Brain microvascular endothelial cell (primary cell): ENCODE data around the gene SP1.
"Not testable (repeated sequence)": the region's sequence is repeated elsewhere in the genome, so short reads cannot be mapped to it uniquely, and the experiment has no call there.

ENCODE experiments used
- DNase-seq: peaks from one replicate; pipeline ENCODE4 v3.0.0-alpha.2; 2020
- H3K27ac ChIP-seq: fragments of 250-450 bp; sonication (Bioruptor Pico); 2 replicates; pipeline ENCODE4 v1.5.1; 2020; ENCODE audit warnings: mild to moderate bottlenecking, moderate library complexity
- H3K27me3 ChIP-seq: fragments of 250-450 bp; sonication (Bioruptor Pico); replicated peaks from 2 replicates; pipeline ENCODE4 v1.5.1; 2020; ENCODE audit warnings: mild to moderate bottlenecking
- H3K36me3 ChIP-seq: fragments of 250-450 bp; sonication (Bioruptor Pico); replicated peaks from 2 replicates; pipeline ENCODE4 v1.5.1; 2020; ENCODE audit warnings: mild to moderate bottlenecking
- H3K4me3 ChIP-seq: 2 replicates; pipeline ENCODE4 v1.5.1; 2011; ENCODE audit warnings: low read depth, mild to moderate bottlenecking, control low read depth, low read length, moderate library complexity
- in situ Hi-C: cut with HindIII; loops from 2 replicates; pipeline ENCODE4 v1.10.0; 2017; ENCODE audit warnings: low sequenced_read_pairs, low pct_ligation_motif_present
- TF ChIP-seq, protein P1 (sequence below): IDR thresholded peaks from 2 replicates; pipeline ENCODE4 v1.5.1; 2011; ENCODE audit warnings: low read depth, mild to moderate bottlenecking, moderate library complexity, low read length, control low read depth, inconsistent platforms; ENCODE audit errors: missing control alignments

Gene SP1

DNA sequence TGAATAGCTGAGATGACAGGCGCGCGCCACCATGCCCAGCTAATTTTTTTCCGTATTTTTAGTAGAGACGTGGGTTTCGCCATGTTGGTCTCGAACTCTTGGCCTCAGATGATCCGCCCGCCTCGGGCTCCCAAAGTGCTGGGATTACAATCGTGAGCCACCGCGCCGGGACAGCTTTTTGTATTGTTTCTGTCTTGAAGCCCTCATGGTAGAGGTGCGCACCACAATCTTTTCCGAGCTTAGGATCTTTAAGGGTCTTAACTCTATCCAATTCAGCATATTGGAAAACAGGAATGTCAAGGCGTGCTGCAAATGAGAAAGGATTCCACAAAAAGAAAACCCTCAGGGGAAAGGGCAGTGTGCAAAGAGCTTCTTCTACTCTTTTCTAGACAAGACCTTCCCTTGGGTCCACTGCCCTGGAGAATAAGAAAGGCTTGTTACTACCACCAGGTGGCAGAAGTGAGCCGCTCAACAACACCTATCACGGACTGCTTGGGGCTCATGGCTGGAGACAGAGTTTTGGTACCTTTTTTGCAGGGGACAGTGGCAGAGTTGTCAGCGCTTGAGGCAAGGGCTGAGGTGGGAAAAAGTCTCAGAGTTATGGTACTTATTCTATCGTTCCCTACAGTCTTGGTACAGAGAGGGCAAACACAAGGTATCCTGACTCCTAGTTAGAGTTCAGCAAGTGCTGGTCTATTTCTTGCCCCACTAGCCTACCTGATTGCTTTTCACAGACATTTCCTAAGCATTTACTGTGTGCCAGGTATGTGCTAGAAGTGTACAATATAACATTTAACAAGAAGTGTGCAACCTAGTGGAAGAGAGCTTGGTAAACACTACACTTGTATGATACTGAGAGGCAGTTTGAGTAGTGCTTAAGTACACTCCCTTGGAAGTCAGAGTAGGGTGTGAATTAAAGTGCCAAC is 27.4 kb upstream of the SP1 start:
- TF ChIP-seq, protein P1, sequence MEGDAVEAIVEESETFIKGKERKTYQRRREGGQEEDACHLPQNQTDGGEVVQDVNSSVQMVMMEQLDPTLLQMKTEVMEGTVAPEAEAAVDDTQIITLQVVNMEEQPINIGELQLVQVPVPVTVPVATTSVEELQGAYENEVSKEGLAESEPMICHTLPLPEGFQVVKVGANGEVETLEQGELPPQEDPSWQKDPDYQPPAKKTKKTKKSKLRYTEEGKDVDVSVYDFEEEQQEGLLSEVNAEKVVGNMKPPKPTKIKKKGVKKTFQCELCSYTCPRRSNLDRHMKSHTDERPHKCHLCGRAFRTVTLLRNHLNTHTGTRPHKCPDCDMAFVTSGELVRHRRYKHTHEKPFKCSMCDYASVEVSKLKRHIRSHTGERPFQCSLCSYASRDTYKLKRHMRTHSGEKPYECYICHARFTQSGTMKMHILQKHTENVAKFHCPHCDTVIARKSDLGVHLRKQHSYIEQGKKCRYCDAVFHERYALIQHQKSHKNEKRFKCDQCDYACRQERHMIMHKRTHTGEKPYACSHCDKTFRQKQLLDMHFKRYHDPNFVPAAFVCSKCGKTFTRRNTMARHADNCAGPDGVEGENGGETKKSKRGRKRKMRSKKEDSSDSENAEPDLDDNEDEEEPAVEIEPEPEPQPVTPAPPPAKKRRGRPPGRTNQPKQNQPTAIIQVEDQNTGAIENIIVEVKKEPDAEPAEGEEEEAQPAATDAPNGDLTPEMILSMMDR: peak; percentile 88
- DNase-seq: peak; percentile 79
- Histone ChIP-seq H3K27me3 (no peaks in the 10 kb centered on the region), H3K27ac (no peak overlapping the region), H3K4me3 (no peak overlapping the region), H3K36me3 (no peaks in the 10 kb centered on the region)
- in situ Hi-C loops: no loop called here

DNA sequence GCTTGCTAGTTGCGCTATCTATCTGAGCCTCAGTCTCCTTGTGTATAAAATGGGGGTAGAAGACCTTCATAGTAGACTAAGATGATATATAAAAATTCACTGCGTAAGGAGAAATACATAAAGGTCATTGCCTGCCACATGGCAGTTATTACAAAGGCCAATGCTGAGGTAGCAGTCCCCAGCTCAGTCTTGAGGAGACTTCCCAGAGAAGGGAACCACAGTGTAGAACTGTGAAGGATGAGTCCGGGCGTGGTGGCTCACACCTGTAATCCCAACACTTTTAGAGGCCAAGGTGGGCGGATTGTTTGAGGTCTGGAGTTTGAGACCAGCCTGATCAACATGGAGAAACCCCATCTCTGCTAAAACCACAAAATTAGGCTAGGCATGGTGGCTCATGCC is 26.7 kb upstream of the SP1 start:
- no peak overlapping the region for H3K4me3 ChIP-seq
- in situ Hi-C loops: no loop called here
- no peaks in the 10 kb centered on the region for H3K36me3 ChIP-seq
- H3K27ac ChIP-seq: no peak overlapping the region
- no peak for DNase-seq
- TF ChIP-seq, protein P1: no peak
- H3K27me3 ChIP-seq: no peaks in the 10 kb centered on the region

DNA sequence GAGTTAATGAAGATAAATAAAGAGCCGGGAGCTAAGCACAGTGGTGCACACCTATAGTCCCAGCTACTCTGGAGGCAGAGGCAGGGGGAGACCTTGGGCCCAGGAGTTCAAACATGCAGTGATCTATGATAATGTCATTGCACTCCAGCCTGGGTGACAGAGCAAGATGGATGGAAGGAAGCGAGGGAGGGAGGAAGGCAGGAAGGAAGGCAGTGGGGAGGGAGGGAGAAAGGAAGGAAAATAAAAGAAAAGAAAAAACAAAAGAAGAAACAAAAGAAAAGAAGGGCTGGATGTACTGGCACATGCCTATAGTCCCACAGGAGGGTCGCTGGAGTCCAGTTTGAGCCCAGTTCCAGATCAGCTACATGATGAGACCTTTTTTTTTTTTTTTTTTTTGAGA is 24.9 kb upstream of the SP1 start:
- in situ Hi-C loops: no loop called here
- no peaks in the 10 kb centered on the region for H3K27me3 ChIP-seq
- no peak for DNase-seq
- no peaks in the 10 kb centered on the region for H3K36me3 ChIP-seq
- no peak overlapping the region for H3K4me3 ChIP-seq
- TF ChIP-seq, protein P1: no peak
- no peak overlapping the region for H3K27ac ChIP-seq

DNA sequence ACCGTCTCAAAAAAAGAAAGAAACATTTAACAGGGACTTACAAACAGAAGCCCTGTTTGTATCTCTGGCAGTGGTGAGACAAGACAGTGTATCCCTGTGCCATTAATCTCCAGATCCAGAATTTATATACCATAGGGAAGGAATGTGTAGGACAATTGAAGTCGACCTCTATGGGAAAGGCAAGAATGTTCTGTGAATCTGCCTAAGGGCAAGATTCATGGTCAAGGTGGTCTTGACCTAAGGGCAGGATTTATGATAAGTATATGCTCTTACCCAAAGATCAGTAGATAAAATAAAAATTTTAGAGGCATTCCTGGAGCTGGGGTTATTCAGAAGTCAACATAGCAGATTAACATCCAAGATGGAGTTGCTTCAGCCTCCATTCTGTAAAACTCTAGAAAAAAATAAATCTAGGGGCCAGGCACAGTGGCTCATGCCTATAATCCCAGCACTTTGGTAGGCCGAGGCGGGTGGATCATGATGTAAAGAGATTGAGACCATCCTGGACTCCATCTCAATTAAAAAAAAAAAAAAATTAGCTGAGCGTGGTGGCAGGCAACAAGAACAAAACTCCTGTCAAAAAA is 21.0 kb upstream of the SP1 start:
- no peaks in the 10 kb centered on the region for H3K27me3 ChIP-seq
- TF ChIP-seq, protein P1: no peak
- H3K27ac ChIP-seq: no peak overlapping the region
- no peak overlapping the region for H3K4me3 ChIP-seq
- H3K36me3 ChIP-seq: no peaks in the 10 kb centered on the region
- no peak for DNase-seq
- in situ Hi-C loops: no loop called here

DNA sequence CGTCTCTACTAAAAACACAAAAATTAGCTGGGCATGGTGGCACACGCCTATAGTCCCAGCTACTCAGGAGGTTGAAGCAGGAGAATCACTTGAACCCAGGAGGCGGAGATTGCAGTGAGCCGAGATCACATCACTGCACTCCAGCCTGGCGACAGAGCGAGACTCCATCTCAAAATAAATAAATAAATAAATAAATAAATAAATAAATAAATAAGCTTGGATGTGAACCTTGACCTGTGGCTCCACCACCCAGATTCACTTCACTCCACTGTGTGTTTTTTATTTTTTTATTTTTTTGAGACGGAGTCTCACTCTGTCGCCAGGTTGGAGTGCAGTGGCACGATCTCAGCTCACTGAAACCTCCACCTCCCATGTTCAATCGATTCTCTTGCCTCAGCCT is 18.3 kb upstream of the SP1 start:
- in situ Hi-C loops, H3K4me3 ChIP-seq, H3K36me3 ChIP-seq, DNase-seq, H3K27me3 ChIP-seq, H3K27ac ChIP-seq: not testable (repeated sequence)

DNA sequence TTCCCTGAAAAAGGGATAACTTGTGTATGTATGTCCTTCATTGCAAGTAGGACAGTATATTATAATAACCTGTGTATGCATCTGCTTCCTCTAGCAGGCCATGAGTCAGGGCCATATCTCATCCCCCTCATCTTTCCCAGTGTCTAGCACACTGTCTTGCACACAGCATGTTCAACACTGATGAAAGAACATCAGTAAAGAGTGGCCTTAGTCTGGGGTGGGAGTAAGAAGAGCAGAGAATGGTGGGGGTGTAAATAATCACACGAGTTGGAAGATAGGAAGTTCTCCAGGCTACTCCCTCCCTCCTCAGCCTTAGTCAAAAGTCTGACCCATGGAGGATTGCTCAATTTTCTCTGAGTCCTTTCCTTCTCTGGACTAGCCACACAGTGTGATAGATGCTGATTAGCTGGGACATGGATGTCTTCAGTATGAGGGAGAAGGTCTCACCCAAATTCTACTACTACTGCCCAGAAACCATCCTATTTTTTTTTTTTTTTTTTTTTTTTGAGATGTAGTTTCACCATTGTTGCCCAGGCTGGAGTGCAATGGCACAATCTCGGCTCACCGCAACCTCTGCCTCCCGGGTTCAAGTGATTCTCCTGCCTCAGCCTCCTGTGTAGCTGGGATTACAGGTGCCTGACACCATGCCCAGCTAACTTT is 14.6 kb upstream of the SP1 start:
- peak; percentile 47 for DNase-seq
- no peaks in the 10 kb centered on the region for H3K36me3 ChIP-seq
- no peak overlapping the region for H3K4me3 ChIP-seq
- TF ChIP-seq, protein P1: no peak
- no peaks in the 10 kb centered on the region for H3K27me3 ChIP-seq
- in situ Hi-C loops: no loop called here
- no peak overlapping the region for H3K27ac ChIP-seq

DNA sequence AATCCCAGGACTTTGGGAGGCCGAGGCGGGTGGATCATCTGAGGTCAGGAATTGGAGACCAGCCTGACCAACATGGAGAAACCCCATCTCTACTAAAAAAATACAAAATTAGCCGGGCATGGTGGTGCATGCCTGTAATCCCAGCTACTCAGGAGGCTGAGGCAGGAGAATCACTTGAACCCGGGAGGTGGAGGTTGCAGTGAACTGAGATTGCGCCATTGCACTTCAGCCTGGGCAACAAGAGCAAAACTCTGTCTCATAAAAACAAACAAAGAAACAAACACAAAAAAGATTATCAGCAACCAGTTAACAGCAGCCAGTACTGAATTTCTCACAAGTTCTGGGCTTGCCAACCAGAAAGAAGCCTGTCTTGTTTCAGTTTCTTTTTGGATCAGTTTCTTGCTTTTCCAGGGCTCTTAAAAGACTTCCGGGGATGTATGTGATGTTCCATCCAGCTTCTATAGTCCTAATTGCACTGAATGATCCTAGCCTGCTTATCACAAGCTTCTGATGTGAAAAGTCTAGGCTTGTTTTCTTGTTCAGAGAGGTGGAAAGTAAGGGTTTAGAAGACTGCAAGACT is 6.3 kb upstream of the SP1 start:
- H3K27me3 ChIP-seq, H3K4me3 ChIP-seq, DNase-seq, in situ Hi-C loops, H3K36me3 ChIP-seq, H3K27ac ChIP-seq: not testable (repeated sequence)

DNA sequence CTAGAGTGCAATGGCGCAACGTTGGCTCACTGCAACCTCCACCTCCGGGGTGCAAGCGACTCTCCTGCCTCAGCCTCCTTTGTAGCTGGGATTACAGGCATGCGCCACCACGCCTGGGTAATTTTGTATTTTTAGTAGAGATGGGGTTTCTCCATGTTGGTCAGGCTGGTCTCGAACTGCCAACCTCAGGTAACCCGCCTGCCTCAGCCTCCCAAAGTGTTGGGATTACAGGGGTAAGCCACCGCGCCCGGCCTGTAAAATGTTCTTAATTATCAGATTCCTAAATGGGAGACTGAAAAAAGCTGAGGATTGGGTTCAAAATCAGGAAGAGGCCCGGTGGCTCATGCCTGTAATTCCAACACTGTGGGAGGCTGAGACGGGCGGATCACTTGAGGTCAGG is 5.7 kb upstream of the SP1 start:
- H3K4me3 ChIP-seq, H3K27me3 ChIP-seq, DNase-seq, H3K36me3 ChIP-seq, H3K27ac ChIP-seq, in situ Hi-C loops: not testable (repeated sequence)
